ENCODE results near the gene ATXN7. TPM values are rescaled to one million over a fixed set of nuclear protein-coding genes. Genes with fewer than 3 reads are reported as not detected.

Gene ATXN7
- total RNA-seq, 4 donors from 2014 or later: 29.2 to 44.2 (median 38.3) TPM

- peaks cover 0 to 27% (median 0%) of the 10 kb centered on the region in 3 donors for H3K36me3 ChIP-seq
- H3K4me3 ChIP-seq: no peak overlapping the region
- no peaks in the 10 kb centered on the region for H3K9me3 ChIP-seq
- H3K27me3 ChIP-seq: no peaks in the 10 kb centered on the region
- no peak for DNase-seq (ENCODE audit: low spot score in 2 of 2)
- H3K4me1 ChIP-seq: peaks cover 0 to 29% (median 8%) of the 10 kb centered on the region in 4 donors
- WGBS, 2 donors: 54 to 57% methylated on average over 5 of the region's 5 CpGs
- TF ChIP-seq CTCF (IDR thresholded peaks at IDR 0.05): no peak
- TF ChIP-seq EP300 (IDR thresholded peaks at IDR 0.05): no peak
- TF ChIP-seq POLR2A (IDR thresholded peaks at IDR 0.05): no peak
- no peak overlapping the region for H3K27ac ChIP-seq
Measured at GRCh38 chr3:63895422-63896189, 31.9 kb downstream of the ATXN7 start.

- DNase-seq (ENCODE audit: low spot score in 2 of 2): no peak
- H3K4me1 ChIP-seq: peaks cover 0 to 29% (median 8%) of the 10 kb centered on the region in 4 donors
- H3K9me3 ChIP-seq: no peaks in the 10 kb centered on the region
- H3K27me3 ChIP-seq: no peaks in the 10 kb centered on the region
- H3K4me3 ChIP-seq: no peak overlapping the region
- H3K36me3 ChIP-seq: peaks cover 0 to 22% (median 0%) of the 10 kb centered on the region in 3 donors
- TF ChIP-seq CTCF (IDR thresholded peaks at IDR 0.05) (no peak), EP300 (IDR thresholded peaks at IDR 0.05) (no peak), POLR2A (IDR thresholded peaks at IDR 0.05) (no peak)
- H3K27ac ChIP-seq: no peak overlapping the region
- WGBS, 2 donors: 67 to 81% methylated on average over 1 of the region's 1 CpG
Measured at GRCh38 chr3:63896332-63897030, 32.8 kb downstream of the ATXN7 start.

GRCh38 chr3:63900010-63900409 is 36.3 kb downstream of the ATXN7 start:
- WGBS, 2 donors: 93 to 96% methylated on average over 5 of the region's 5 CpGs
- Histone ChIP-seq H3K4me3 (no peak overlapping the region), H3K27me3 (no peaks in the 10 kb centered on the region), H3K4me1 (peaks cover 0 to 24% (median 8%) of the 10 kb centered on the region in 4 donors), H3K27ac (no peak overlapping the region), H3K36me3 (peaks cover 0 to 22% (median 0%) of the 10 kb centered on the region in 3 donors), H3K9me3 (no peaks in the 10 kb centered on the region)
- DNase-seq (ENCODE audit: low spot score in 2 of 2): no peak
- no peak for TF ChIP-seq POLR2A (IDR thresholded peaks at IDR 0.05)
- TF ChIP-seq EP300 (IDR thresholded peaks at IDR 0.05): no peak
- no peak for TF ChIP-seq CTCF (IDR thresholded peaks at IDR 0.05)

GRCh38 chr3:63900459-63900858 is 36.8 kb downstream of the ATXN7 start:
- 31 to 33% methylated on average over 2 of the region's 2 CpGs for WGBS, 2 donors
- no peak overlapping the region for H3K27ac ChIP-seq
- TF ChIP-seq CTCF (IDR thresholded peaks at IDR 0.05) (no peak), POLR2A (IDR thresholded peaks at IDR 0.05) (no peak), EP300 (IDR thresholded peaks at IDR 0.05) (no peak)

More at GRCh38 chr3:63900459-63900858, 36.8 kb downstream of the ATXN7 start:
- Histone ChIP-seq H3K4me3 (no peak overlapping the region), H3K9me3 (no peaks in the 10 kb centered on the region), H3K27me3 (no peaks in the 10 kb centered on the region), H3K4me1 (peaks cover 0 to 21% (median 4%) of the 10 kb centered on the region in 4 donors), H3K36me3 (peaks cover 0 to 22% (median 0%) of the 10 kb centered on the region in 3 donors)
- DNase-seq (ENCODE audit: low spot score in 2 of 2): peak in 1 of 2 donors; percentile 27
